PFSK-1 (cell line): ENCODE measurements around the gene RPEL1.

ENCODE experiments used
- POLR2AphosphoS5 ChIP-seq: IDR thresholded peaks from 2 replicates; pipeline ENCODE4 v1.6.1; 2012; ENCODE audit warnings: low read depth, mild to moderate bottlenecking, control low read depth, low read length, moderate library complexity
- SIN3A ChIP-seq: IDR thresholded peaks from 2 replicates; pipeline ENCODE4 v1.6.1; 2012; ENCODE audit warnings: mild to moderate bottlenecking, low read length, moderate library complexity, borderline replicate concordance; ENCODE audit not compliant: insufficient read depth
- TAF1 ChIP-seq: IDR thresholded peaks from 2 replicates; pipeline ENCODE4 v1.6.1; 2012; ENCODE audit warnings: low read length, control low read depth, borderline replicate concordance; ENCODE audit not compliant: insufficient read depth
- TF ChIP-seq, protein P1 (sequence below), 2 experiments: IDR thresholded peaks; 2 replicates each; pipeline versions ENCODE4 v1.6.1 to v1.8.0; 2011 to 2012; ENCODE audit warnings: low read depth in 2 of 2, low read length in 2 of 2, control low read depth in 1 of 2, inconsistent platforms in 1 of 2, mild to moderate bottlenecking in 1 of 2, moderate library complexity in 1 of 2; ENCODE audit not compliant: insufficient read depth in 1 of 2

DNA sequence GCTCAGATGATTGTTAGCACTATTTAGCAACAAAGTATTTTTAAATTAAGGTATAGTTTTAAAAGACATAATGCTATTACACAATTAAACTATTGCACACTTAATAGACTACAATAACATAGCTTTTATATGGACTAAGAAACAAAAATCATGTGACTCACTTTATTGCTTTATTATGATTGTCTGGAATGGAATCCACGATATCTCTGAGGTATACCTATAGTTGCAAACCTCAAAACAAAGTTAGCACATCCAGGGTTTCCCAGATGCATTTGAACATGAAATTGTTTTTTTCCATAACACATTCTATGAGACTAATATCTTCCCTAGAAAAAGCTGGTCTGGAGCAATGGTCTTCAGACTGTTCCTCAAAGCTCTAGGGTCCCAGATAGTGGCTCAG, 18.3 kb upstream of the RPEL1 start:
- no peak for TF ChIP-seq TAF1
- TF ChIP-seq, protein P1, sequence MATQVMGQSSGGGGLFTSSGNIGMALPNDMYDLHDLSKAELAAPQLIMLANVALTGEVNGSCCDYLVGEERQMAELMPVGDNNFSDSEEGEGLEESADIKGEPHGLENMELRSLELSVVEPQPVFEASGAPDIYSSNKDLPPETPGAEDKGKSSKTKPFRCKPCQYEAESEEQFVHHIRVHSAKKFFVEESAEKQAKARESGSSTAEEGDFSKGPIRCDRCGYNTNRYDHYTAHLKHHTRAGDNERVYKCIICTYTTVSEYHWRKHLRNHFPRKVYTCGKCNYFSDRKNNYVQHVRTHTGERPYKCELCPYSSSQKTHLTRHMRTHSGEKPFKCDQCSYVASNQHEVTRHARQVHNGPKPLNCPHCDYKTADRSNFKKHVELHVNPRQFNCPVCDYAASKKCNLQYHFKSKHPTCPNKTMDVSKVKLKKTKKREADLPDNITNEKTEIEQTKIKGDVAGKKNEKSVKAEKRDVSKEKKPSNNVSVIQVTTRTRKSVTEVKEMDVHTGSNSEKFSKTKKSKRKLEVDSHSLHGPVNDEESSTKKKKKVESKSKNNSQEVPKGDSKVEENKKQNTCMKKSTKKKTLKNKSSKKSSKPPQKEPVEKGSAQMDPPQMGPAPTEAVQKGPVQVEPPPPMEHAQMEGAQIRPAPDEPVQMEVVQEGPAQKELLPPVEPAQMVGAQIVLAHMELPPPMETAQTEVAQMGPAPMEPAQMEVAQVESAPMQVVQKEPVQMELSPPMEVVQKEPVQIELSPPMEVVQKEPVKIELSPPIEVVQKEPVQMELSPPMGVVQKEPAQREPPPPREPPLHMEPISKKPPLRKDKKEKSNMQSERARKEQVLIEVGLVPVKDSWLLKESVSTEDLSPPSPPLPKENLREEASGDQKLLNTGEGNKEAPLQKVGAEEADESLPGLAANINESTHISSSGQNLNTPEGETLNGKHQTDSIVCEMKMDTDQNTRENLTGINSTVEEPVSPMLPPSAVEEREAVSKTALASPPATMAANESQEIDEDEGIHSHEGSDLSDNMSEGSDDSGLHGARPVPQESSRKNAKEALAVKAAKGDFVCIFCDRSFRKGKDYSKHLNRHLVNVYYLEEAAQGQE (IDR thresholded peaks at IDR 0.05; ENCODE audit: insufficient read depth in 1 of 2, low read depth in 2 of 2, low read length in 2 of 2) = no peak
- TF ChIP-seq POLR2AphosphoS5 = no peak
- TF ChIP-seq SIN3A = no peak
